Right lobe of liver (tissue), 4 donors: ENCODE data around the gene BPIFA2.

ENCODE experiments used
- CTCF ChIP-seq, 4 donors: fragments of 200-600 bp in 3 of 4; fragments of 450-650 bp in 1 of 4; IDR thresholded peaks; one replicate each; pipeline versions ENCODE4 v1.5.1 to v1.8.0; 2016 to 2022; ENCODE audit warnings: antibody characterized with exemption in 4 of 4, mild to moderate bottlenecking in 2 of 4
- POLR2A ChIP-seq: fragments of 450-650 bp; IDR thresholded peaks from one replicate; pipeline ENCODE4 v1.6.1; 2017; ENCODE audit warnings: antibody characterized with exemption, mild to moderate bottlenecking
- donor health status: DM: no; HTN: no; CAD: no.
- donor health status: DM: no; HTN: no; CAD: no.
- donor health status: DM: no; HTN: yes; CAD: no.

DNA sequence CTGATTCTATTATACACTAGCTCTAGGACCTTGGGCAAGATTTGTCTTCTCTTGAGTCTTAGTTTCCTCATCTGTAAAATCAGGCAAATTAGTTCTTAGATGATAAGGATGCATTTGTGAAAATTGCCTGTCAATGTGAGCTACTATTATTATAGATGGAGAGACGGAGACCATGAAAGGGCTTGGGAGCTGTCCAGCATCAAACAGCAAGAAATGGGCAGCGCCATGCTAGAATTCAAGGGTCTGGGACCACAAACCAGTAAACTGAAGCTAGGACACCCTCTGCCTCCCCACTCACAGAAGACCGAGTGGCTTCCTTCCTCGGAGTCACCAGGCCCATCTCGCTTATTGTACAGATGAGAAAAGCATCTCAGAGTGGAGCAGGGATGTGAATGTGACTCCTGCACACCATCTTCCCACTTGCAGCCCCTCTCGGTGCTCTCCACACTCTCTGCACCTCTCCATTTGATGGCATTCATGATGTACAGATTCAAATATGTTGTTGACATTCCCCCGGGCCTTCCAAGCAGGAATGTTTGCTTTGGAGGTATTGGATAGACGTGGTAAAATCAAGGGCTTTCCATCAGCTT is 25.0 kb downstream of the BPIFA2 start:
- no peak for TF ChIP-seq CTCF (IDR thresholded peaks at IDR 0.05)
- TF ChIP-seq POLR2A: no peak
